ENCODE results near the gene MEPCE.
A peak's percentile ranks its signal among the peaks of the same experiment; 100 is the strongest.

MEPCE gene

GRCh38 chr7:100407285-100408180, 22.1 kb upstream of the MEPCE start:
- peak in 1 of 2 donors; percentile 69 for DNase-seq

- DNase-seq: no peak
Measured at GRCh38 chr7:100411101-100411500, 18.5 kb upstream of the MEPCE start.

DNA sequence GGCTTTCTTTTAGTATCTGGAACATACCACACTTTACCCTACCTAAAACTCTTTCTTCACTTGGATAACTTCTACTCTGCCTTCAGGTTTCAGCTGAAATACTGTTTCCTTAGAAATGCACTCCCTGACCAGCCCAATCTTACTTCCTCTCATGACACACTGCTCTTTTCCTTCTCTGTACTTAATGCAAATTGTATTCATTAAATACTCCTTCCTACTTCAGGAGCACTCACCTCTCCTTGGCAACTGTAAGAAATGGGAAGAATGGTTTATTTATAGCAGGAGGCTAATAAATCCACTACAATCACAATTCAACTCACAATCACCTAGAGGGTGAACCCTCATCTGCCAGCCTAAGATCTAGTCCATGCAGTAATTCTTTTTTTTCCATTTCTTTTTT, 16.3 kb upstream of the MEPCE start:
- DNase-seq: peak in 1 of 2 donors; percentile 27

DNA sequence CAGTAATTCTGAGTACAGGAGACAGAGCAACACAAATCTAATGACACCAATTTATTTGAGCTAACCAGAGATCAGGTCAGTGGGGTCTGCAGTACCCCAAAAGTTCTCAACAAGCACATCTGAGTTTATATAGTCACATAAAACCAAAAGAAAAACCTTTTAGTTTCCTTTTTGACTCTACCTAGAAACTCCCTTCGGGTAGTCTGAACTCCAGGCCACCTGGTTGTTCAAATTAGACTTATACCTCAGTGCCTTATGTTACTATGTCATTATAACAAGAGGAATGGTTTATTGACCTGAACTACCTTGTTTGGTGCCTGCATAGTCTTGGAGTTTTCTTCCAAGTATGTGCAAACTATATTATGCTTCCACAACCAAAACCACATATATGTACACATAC, 15.7 kb upstream of the MEPCE start:
- DNase-seq: no peak

DNA sequence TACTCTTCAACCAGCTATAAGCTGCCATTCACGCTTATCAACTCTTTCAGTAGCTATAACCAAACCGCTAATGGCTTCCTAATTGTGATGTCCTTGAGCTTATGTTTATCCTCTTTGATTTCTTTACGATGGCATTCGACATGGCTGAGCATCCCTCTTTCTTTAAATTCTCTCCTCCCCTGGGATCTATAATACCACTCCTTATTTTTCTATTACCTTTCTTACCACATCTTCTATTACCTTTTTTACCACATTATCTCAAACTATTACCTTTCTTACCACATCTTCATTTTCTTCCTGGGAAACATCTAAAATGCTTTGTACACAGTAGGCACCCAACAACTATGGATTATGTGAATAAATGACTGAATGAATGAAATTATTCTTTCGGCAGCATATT, 14.2 kb upstream of the MEPCE start:
- no peak for DNase-seq

- DNase-seq: no peak
Measured at GRCh38 chr7:100418930-100419659, 10.5 kb upstream of the MEPCE start.

GRCh38 chr7:100419660-100420226, 9.9 kb upstream of the MEPCE start:
- DNase-seq: no peak

GRCh38 chr7:100423315-100423714, 6.3 kb upstream of the MEPCE start:
- no peak for DNase-seq

- DNase-seq: no peak
Measured at GRCh38 chr7:100425347-100425746, 4.3 kb upstream of the MEPCE start.

DNA sequence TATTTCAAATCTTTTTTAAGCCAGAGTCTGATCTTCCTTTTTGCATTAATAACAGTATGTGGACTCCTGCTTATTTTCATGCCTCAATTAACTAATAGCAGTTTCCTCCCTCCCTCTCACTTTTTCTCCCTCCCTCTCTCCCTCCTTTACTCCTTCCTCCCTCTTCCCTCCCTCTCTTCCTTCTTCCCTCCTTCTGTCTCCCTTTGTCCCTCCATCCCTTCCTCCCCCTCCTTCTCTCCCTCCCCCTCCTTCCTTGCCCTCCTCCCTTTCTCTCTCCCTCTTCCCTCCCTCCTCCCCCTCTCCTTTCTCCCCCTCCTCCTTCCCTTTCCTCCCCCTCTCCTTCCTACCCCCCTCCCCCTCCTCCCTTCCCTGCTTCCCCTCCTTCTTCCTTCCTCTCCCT, 3.1 kb upstream of the MEPCE start:
- DNase-seq: no peak

- DNase-seq: no peak
Measured at GRCh38 chr7:100427762-100428198, 1.9 kb upstream of the MEPCE start.

- peak; percentile 94 to 97 for DNase-seq
Measured at GRCh38 chr7:100428199-100428966, 1.2 kb upstream of the MEPCE start, which contains the start of gene ZCWPW1. ZCWPW1 (minus strand) TSS chr7:100428703; CDS start chr7:100420649, 8,054 bp downstream.

- DNase-seq: peak; percentile 98 to 100
Measured at GRCh38 chr7:100428967-100429636, 529 bp upstream of the MEPCE start.

DNA sequence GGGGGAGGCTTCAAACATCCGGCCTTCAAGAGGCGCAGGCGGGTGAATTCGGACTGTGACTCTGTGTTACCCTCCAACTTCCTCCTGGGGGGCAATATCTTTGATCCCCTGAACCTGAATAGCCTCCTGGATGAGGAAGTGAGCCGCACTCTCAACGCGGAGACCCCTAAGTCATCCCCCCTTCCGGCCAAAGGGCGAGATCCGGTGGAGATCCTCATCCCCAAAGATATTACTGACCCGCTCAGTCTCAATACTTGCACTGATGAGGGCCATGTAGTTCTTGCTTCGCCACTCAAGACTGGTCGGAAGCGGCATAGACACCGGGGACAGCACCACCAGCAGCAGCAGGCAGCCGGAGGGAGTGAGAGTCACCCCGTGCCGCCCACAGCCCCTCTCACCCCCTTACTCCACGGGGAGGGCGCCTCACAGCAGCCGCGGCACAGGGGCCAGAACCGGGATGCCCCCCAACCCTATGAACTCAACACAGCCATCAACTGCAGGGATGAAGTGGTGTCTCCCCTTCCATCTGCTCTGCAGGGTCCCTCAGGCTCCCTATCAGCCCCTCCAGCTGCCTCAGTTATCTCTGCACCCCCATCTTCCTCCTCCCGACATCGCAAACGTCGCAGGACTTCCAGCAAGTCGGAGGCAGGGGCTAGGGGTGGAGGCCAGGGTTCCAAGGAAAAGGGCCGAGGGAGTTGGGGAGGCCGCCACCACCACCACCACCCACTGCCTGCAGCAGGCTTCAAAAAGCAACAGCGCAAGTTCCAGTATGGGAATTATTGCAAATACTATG, 1.1 kb downstream of the MEPCE start:
- no peak for DNase-seq

- DNase-seq: no peak
Measured at GRCh38 chr7:100431286-100431735, 1.7 kb downstream of the MEPCE start.

- DNase-seq: no peak
Measured at GRCh38 chr7:100432053-100432452, 2.4 kb downstream of the MEPCE start.

DNA sequence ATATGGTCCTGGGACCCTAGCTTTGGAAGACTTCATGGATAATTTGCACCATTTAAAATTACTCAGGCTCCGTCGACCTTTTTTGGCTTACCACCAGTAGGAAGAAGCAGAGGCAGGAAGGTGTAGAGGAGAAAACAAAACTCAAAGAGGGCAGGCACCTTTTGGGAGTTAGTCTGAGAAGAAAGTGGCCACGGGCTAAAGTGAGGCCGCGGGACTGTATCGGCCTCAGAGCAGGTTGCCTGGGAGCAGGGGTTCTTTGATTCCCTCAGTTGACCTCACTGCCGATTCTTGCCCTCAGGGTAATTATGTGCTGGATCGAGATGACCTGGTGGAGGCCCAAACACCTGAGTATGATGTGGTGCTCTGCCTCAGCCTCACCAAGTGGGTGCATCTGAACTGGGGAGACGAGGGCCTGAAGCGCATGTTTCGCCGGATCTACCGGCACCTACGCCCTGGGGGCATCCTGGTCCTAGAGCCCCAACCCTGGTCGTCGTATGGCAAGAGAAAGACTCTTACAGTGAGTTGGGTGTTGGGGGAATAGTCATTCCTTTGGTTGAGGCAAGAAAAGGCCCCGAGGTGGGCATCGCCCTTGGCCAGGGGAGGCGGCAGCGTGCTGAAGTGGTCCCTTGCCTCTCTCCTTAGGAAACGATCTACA, 3.1 kb downstream of the MEPCE start:
- DNase-seq: no peak

- DNase-seq: no peak
Measured at GRCh38 chr7:100433276-100433591, 3.6 kb downstream of the MEPCE start.

- no peak for DNase-seq
Measured at GRCh38 chr7:100433592-100434296, 4.1 kb downstream of the MEPCE start.
